ENCODE measurements around the gene PCBP1.
"Not testable (repeated sequence)": the region's sequence is repeated elsewhere in the genome, so short reads cannot be mapped to it uniquely, and the experiment has no call there.

The PCBP1 gene

DNA sequence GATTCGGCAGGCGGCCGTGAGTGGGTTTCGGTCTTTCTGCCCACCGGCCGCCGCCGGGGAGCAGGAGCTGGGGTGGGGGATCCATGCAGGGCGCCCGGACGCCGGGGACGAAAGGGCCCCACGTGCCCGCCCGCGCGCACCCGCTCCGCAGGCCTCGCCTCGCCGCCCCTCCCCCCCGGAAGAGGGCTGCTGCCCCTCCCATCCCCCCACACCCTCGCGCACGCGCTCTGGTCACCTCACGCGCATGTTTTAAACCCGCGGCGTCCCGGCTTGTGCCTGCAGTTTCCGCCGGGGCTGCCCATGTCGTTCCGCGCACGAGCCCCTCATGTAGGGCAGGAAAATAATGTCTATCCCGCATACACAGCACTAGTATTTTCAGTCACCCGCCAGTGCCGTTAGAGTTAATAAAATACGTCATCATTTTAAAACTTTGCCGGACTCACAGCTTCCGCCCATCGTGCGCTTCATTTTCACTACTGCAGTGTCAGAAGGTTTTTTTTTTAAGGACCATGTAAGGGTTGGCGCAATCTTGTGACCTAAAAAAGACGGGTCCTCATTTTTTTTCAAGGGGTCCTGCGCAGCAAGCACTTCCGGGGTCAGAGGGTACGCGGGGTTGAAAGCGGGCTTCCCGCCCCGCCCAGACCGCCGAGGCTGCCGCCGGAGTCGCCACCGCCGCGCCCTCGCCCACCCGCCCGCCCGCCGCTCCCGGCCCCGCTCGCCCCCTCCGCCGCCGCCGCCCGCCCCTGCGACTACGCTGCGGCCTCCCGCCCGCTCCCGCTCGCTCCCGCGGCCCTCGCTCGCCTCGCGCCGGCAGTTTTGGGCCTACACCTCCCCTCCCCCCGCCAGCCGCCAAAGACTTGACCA lies at the start of gene PCBP1:
Gene PCBP1, plus strand, starts transcription at position 640 of the 864 bp plus-strand sequence. CDS start 267 bp downstream, outside the sequence.
- peak; percentile 86 for DNase-seq (ENCODE audit: low read depth)
- peak within 1 kb of the TSS; percentile 80 for H3K4me3 ChIP-seq (ENCODE audit: low read depth, low read length)

DNA sequence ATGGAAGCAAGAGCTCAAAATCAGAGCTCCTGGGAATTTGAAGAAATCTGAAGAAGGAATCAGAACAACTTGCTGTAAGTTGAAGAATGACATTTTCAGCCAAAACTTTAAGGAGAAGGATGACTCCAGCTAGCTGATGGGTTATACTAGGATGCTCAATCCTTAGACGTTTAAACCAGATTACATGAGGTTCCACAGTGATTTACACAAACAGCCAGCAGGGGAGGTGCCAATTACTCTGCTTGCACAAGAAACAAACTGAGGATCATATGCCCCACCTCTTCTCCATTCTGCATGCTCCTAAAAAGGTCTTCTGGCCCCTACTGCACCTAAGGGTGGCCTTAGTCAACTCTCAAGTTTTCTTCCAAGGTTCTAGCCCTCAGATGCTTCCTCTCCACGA lies 47.9 kb upstream of the PCBP1 start:
- H3K4me3 ChIP-seq (ENCODE audit: low read depth, low read length) = no peak overlapping the region
- no peak for DNase-seq (ENCODE audit: low read depth)

DNA sequence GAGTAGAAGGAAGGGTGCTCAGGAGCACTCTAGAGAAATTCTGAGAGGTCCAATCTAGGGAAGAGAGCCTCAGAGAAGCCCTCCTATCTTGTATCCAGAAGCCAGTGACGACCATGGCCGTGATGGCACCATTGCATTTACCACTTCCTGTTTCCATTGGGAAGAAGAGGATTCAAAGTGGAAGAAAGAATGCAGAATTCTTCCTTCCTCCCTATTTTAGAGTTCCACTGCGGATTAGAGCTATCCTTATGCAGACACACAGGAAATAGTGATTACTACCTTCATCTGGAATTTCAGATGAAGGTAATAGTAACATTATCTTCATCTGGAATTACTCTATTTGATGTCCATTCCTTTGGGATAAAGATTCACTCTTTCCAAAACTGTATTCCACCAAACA lies 45.6 kb upstream of the PCBP1 start:
- no peak overlapping the region for H3K4me3 ChIP-seq (ENCODE audit: low read depth, low read length)
- no peak for DNase-seq (ENCODE audit: low read depth)

DNA sequence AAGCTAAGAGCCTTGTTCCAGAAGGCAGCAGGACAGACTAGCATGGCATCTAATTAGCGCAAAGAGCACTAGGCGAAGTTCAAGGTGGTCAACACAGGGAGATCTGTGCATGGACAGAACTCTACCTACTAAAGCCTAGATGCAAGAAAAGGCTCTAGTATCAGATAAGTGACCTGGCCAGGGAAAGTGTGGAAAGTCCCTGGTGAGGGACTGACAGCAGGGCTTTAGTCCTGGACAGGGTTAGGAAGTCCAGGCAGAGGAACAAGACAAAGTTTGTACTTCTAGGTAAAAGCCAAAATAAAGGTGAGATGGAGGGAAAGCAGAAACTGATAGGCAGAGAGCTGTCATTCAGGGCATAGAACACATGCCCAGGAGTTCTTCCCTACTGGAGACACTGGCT lies 45.0 kb upstream of the PCBP1 start:
- H3K4me3 ChIP-seq (ENCODE audit: low read depth, low read length) = no peak overlapping the region

DNA sequence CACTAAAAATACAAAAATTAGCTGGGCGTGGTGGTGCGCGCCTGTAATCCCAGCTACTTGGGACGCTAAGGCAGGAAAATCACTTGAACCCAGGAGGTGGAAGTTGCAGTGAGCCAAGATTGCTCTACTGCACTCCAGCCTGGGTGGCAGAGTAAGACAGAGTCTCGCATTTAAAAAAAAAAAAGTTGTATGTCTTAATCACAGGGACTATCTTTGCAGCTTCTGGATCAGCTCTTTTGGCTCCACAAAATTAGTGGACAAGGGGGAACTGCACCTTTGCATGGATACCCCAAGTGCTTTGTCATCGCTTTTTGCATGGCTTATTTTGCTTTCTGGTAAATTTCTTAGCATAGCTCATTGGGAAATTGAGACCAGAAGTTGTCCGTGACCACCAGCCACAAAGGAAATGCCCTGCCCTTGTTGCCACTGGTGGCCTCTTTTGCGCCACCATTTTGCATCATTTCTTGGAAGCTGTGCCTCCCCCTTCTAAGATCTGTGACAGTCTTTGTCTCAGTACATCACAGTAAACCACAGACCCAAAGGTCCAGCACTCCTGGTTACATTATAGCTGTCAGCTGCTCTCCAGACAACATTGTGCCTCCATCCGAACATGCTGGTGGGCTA lies 43.9 kb upstream of the PCBP1 start:
- H3K4me3 ChIP-seq (ENCODE audit: low read depth, low read length) = no peak overlapping the region
- no peak for DNase-seq (ENCODE audit: low read depth)

More for the DNA sequence above, 45.0 kb upstream of the PCBP1 start:
- no peak for DNase-seq (ENCODE audit: low read depth)

DNA sequence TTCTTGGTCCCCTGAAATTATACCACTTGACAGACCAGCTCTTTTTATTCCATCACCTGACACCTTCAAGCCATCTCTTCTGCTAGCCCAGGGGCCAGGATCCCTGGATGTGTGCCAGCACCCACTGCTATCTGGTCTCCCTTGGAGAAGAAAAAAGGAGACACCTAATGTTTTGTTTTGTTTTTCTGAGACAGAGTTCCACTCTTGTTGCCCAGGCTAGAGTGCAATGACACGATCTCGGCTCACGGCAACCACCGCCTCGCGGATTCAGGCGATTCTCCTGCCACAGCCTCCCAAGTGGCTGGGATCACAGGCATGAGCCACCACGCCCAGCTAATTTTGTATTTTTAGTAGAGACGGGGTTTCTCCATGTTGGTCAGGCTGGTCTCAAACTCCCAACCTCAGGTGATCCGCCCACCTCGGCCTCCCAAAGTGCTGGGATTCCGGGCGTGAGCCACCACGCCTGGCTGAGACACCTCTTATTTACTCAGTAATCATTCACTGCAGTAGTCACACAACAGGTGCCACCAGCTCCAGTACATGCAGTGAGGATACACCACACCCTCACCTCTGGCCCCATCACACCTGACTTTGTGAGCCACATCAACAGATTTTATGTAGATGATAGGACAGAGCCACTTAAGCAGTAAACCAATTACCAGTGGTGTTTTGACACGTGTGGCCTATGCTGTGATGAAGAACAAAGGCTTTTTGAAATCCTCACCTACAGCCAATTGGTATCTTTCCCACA lies 42.8 kb upstream of the PCBP1 start:
- DNase-seq (ENCODE audit: low read depth) = no peak
- no peak overlapping the region for H3K4me3 ChIP-seq (ENCODE audit: low read depth, low read length)

DNA sequence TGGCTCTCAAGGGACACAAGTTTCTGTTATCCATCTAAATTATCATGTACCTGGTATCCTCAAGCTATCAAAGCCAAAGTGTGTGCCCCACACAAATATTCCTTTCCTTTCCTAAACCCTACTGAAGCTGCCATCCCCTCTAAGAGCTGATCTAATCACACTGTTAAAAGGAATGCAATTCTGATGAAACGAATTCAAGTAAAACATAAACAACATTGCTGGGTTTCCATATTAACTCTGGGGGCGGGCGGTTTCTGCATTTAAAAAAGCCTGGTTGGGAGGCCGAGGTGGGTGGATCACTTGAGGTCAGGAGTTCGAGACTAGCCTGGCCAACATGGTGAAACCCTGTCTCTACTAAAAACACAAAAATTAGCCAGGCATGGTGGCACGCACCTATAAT lies 41.9 kb upstream of the PCBP1 start:
- DNase-seq (ENCODE audit: low read depth) = no peak
- H3K4me3 ChIP-seq (ENCODE audit: low read depth, low read length) = no peak overlapping the region

DNA sequence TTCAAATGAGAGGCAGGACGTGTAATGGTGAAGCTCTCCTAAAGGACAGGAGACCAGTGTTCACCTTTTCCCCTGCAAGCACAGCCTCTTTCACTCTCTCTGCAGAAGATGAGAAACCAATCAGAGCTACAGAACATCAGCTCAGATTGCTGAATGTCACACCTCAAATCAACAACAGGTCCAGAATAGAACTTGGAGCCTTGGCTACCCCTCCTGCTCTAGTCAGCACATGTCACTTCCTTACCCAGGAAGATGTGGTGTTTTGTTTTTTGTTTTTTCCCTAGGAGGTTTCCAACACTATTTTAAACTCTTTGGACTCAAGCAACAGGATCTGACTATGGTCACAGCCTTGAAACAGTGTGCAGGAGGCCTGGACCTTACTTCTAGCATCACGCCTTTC lies 41.3 kb upstream of the PCBP1 start:
- no peak for DNase-seq (ENCODE audit: low read depth)
- H3K4me3 ChIP-seq (ENCODE audit: low read depth, low read length) = no peak overlapping the region

DNA sequence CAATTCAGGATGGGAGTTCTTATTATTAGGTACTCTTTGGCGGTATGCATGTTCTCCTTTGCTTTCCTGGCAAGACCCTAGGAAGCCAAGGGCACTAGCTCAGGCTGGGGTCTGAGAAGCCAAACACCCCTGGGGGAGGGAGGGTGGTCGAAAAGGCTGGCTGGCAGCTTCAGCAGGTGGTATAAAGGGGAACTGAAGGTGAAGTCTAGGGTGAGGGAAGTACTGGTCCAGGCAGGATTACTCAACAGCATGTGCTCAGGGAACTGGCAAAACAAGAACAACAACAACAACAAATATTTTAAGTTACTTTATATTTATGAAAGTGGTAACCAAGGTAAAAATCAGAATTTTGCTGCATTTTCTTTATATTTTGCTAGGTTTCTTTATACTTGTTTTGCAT lies 40.7 kb upstream of the PCBP1 start:
- H3K4me3 ChIP-seq (ENCODE audit: low read depth, low read length) = no peak overlapping the region
- no peak for DNase-seq (ENCODE audit: low read depth)

DNA sequence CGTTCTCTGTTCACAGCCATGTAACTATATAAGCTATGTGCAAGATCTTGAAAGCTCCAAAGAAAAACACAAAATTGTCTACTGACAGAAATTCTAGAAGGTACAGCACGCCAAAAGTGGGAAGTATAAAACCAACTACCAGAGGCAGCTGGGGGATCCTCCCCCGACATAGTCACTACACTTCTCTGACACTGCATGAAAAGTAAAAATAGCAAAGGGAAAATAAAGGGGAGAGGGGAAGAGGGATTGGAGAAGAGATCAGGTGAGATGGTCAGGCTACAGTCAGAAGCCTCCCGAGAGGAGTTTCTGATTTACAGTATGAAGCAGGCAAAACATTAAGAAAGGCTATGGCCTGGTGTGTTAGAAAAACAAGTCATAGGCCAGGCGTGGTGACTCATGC lies 39.8 kb upstream of the PCBP1 start:
- no peak for DNase-seq (ENCODE audit: low read depth)

DNA sequence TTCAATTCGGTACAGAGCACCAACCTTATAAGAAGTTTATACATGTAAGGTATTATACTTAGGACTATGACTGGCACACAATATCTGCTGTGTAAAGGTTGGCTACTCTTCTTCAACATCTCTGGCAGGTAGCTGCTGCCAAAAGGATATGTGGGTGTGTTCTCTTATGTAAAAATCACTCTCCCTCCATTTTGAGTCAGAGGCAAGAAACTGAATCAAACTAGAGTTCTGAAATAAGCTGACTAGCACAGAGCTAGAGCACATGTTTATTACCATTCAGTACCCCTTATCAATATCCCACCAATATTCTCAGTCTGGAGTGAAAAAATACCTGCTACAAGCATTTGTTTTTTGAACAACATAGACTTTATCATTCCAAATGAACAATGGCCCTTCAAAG lies 38.0 kb upstream of the PCBP1 start:
- no peak for DNase-seq (ENCODE audit: low read depth)

More for the DNA sequence above, 39.8 kb upstream of the PCBP1 start:
- no peak overlapping the region for H3K4me3 ChIP-seq (ENCODE audit: low read depth, low read length)

DNA sequence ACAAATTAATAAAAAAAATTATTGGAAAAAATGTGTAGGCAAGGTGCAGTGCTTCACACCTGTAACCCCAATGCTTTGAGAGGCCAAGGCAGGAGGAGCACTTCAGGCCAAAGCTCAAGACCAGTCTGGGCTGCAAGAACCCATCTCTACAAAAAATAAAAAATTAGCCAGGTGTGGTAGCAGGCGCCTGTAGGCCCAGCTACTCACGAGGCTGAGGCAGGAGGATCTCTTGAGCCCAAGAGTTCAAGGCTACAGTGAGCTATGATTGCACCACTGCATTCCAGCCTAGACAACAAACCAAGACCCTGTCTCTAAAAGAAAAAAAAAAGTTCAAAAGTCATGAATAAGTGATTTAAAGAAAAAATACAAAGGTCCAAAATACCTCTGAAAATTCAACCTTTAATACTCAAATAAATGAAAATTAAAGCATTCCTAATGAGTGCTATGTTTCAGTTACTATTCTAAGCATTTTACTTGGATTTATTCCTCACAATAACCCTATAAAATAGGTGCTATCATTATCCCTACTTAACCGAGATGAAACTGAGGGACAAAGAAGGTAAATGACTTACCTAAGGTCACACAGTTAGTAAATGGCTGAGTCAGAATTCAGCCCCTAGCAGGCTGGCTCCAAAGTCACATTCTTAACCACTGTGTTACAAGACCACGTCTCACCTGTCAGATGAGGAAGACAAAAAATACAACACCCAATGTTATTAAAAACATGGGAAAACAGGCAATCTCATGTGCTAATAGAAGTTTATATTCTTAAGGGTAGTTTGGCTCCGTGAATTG lies 36.4 kb upstream of the PCBP1 start:
- no peak overlapping the region for H3K4me3 ChIP-seq (ENCODE audit: low read depth, low read length)
- DNase-seq (ENCODE audit: low read depth) = no peak

More for the DNA sequence above, 38.0 kb upstream of the PCBP1 start:
- no peak overlapping the region for H3K4me3 ChIP-seq (ENCODE audit: low read depth, low read length)

DNA sequence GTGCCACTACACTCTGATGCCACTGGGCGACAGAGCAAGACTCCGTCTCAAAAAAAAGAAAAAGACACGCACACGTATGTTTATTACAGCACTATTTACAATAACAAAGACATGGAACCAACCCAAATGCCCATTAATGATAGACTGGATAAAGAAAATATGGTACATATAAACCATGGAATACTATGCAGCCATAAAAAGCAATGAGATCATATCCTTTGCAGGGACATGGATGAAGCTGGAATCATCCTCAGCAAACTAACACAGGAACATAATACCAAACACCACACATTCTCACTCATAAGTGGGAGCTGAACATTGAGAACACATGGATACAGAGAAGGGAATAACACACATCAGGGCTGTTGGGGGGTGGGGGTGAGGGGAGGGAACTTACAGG lies 32.0 kb upstream of the PCBP1 start:
- not testable (repeated sequence) for DNase-seq (ENCODE audit: low read depth); H3K4me3 ChIP-seq (ENCODE audit: low read depth, low read length)

DNA sequence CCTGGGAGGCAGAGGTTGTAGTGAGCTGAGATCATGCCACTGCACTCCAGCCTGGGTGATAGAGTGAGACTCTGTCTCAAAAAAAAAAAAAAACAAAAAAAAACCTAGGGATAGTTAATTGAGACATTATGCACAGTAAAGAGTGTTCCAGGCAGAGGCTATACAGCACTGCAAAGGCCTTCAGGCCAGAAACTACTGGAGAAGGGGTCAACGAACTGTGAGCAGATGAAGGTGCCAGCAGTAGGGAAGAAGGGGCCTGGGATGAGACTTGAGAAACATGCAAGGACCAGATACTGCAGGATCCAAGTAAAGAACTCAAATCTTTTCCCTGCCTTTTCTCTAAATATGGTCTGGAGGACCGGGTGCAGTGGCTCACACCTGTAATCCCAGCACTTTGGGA lies 26.0 kb upstream of the PCBP1 start:
- H3K4me3 ChIP-seq (ENCODE audit: low read depth, low read length) = no peak overlapping the region
- DNase-seq (ENCODE audit: low read depth) = no peak

DNA sequence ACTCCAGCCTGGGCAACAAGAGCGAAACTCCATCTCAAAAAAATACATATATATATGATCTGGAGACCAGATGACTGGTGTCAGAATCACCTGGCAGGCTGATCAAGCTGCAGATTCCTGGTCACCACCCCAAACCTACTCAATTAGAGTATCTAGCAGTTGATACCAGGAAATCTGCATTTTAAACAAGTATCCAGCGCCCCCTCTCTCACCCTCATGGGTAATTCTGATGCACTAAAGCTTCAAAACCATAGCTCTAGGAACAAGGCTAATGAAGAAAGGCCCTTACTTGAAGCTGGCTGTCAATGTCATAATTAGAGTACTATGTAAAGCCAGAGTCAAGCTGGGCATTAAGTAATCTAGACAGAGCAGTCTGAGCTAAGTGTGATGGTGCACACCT lies 25.0 kb upstream of the PCBP1 start:
- DNase-seq (ENCODE audit: low read depth) = no peak
- H3K4me3 ChIP-seq (ENCODE audit: low read depth, low read length) = no peak overlapping the region

DNA sequence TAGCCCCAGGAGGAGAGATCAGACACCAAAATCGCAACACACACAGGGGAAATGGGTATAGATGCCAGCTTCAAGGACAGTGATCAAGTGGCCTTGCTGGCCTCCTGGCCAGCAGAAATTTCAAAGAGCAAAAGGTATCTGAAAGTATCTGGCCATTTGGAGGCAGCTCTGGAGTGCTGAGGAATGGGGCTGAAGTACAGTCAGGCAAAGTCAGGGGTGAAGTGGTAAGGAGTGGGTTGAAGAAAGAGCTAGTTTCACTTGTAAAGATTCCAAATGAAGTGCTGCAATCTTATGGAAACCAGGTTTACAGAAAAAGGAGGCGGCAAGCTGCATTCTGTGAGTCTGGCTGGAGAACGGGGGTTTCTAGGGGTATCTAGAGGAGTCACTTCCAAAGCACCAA lies 19.2 kb upstream of the PCBP1 start:
- H3K4me3 ChIP-seq (ENCODE audit: low read depth, low read length) = no peak overlapping the region
- DNase-seq (ENCODE audit: low read depth) = no peak

DNA sequence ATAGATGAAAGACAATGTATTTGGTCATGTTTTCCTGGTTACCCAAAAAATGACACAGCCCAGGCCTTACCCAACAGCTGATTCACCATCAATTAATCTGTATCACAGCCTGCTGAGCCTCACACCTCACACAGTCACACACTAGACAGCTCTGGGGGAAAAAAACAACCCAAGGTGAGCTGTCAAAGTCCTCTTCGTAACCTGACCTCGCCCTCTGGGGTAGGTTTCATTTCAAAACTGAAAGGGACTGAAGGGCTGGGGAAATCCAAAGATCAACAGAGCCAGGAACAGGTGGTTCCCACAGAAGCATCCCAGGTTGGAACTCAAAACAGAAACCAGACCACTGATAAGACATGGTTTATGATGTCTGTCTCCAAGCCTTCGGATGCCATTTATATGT lies 18.2 kb upstream of the PCBP1 start:
- no peak for DNase-seq (ENCODE audit: low read depth)
- H3K4me3 ChIP-seq (ENCODE audit: low read depth, low read length) = no peak overlapping the region

DNA sequence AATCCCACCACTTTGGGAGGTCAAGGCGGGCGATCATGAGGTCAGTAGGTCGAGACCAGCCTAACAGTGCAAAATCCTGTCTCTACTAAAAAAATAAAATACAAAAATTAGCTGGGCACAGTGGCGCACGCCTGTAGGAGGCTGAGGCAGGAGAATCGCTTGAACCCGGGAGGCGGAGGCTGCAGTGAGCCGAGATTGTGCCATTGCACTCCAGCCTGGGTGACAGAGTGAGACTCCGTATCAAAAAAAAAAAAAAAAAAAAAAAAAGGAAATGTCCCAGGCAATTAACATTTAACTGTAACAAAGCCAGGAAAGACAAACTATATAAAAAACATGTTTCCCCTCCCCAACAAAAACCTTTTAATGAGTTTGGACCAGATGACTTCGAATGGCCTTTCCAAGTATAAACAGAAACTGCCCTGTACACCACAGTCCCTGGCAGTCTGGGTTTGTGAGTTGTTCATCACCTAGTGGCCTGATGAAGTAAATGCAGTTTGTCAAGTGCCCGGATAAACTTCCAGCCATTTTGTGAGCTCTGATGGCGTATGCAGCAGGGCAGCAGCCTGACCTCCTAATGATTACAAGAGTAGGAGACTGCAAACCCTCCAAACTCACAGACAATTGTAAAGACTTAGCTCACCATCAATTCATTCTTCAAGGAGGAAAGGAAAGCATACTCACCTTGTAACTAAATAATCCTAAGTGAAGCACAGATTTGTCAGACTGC lies 16.6 kb upstream of the PCBP1 start:
- H3K4me3 ChIP-seq (ENCODE audit: low read depth, low read length) = no peak overlapping the region
- DNase-seq (ENCODE audit: low read depth) = peak; percentile 54

DNA sequence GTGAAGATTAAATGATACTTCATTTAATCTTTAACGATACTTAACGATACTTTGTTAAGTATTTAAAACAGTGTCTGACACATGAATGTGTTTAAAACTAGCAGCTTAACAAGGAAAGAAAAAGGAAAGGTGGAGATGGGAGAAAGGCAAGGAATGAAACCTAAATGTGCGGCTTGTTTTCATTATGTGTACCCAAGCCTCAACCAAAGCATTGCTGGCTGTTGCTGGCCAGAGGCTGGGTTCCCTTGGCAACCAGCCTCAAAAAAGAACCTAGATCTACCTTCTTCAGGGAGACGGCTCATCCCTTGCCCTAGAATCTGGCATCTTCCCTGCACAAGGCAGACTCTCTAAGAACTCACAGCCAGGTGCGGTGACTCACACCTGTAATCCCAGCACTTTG lies 13.8 kb upstream of the PCBP1 start:
- DNase-seq (ENCODE audit: low read depth) = no peak
- H3K4me3 ChIP-seq (ENCODE audit: low read depth, low read length) = no peak overlapping the region

Data from skeletal muscle cell (primary cell).